PC-9 (cell line): ENCODE measurements around the gene SORBS1. TPM values are rescaled to one million over a fixed set of nuclear protein-coding genes. Genes with fewer than 3 reads are reported as not detected.

Experiments
- BruUV-seq: library from RNA; stranded (reverse); fragments of 400-500 nt; replicated peaks from 2 replicates; lab custom pipeline; 2021; lab: Mats Ljungman, UMichigan
- CTCF ChIA-PET: fragments of 300-600 bp; sonication (Branson Sonifier 250); formaldehyde crosslinking; loops from one replicate; lab custom pipeline; 2022; ENCODE audit warnings: antibody characterized with exemption; lab: Charles Lee
- POLR2A ChIA-PET: fragments of 300-600 bp; sonication (Branson Sonifier 250); formaldehyde crosslinking; loops from one replicate; lab custom pipeline; 2022; ENCODE audit warnings: antibody characterized with exemption; ENCODE audit not compliant: unreplicated experiment; lab: Charles Lee
- DNase-seq, 2 experiments: peaks; one replicate each; pipeline versions ENCODE4 v3.0.0 to v3.0.0-alpha.2; 2015 to 2022; ENCODE audit warnings: mixed read lengths in 1 of 2
- H2AFZ ChIP-seq: fragments of 200-600 bp; sonication (generic); 2 replicates; pipeline ENCODE4 v1.8.1; 2017; ENCODE audit warnings: antibody characterized with exemption
- H3F3A ChIP-seq: fragments of 200-600 bp; sonication (generic); 2 replicates; pipeline ENCODE4 v1.8.1; 2017; ENCODE audit warnings: antibody characterized with exemption, mild to moderate bottlenecking, low read depth; ENCODE audit not compliant: insufficient read depth
- H3K27ac ChIP-seq: fragments of 200-600 bp; sonication (generic); 2 replicates; pipeline ENCODE4 v1.6.1; 2016; ENCODE audit warnings: mixed run types
- H3K27me3 ChIP-seq: fragments of 200-600 bp; sonication (generic); 2 replicates; pipeline ENCODE4 v1.6.1; 2016; ENCODE audit warnings: low read depth, mixed run types; ENCODE audit not compliant: insufficient read depth
- H3K36me3 ChIP-seq: fragments of 200-600 bp; sonication (generic); 2 replicates; pipeline ENCODE4 v1.6.1; 2016; ENCODE audit warnings: low read depth, mixed run types
- H3K4me1 ChIP-seq: fragments of 200-600 bp; sonication (generic); replicated peaks from 2 replicates; pipeline ENCODE4 v1.6.1; 2016; ENCODE audit warnings: mixed run types; ENCODE audit not compliant: insufficient read depth
- H3K4me2 ChIP-seq: fragments of 200-600 bp; sonication (generic); 2 replicates; pipeline ENCODE4 v1.6.1; 2017; ENCODE audit warnings: mixed run types
- H3K4me3 ChIP-seq: fragments of 200-600 bp; sonication (generic); 2 replicates; pipeline ENCODE4 v1.6.1; 2016; ENCODE audit warnings: mixed run types
- H3K79me2 ChIP-seq: fragments of 200-600 bp; sonication (generic); 2 replicates; pipeline ENCODE4 v1.6.1; 2017; ENCODE audit warnings: low read depth, mixed run types
- H3K9me2 ChIP-seq: fragments of 200-600 bp; sonication (generic); 2 replicates; pipeline ENCODE4 v1.8.1; 2017; ENCODE audit warnings: mild to moderate bottlenecking; ENCODE audit not compliant: insufficient read depth
- H3K9me3 ChIP-seq: fragments of 200-600 bp; sonication (generic); 2 replicates; pipeline ENCODE4 v1.8.1; 2016; ENCODE audit warnings: low read depth; ENCODE audit not compliant: insufficient read depth
- H4K20me1 ChIP-seq: fragments of 200-600 bp; sonication (generic); 2 replicates; pipeline ENCODE4 v1.8.1; 2017; ENCODE audit not compliant: insufficient read depth
- CTCF ChIP-seq: fragments of 200-600 bp; sonication (generic); conservative IDR thresholded peaks from 2 replicates; pipeline ENCODE4 v1.6.1; 2017; ENCODE audit warnings: mixed run types, antibody characterized with exemption, mild to moderate bottlenecking, moderate library complexity
- EZH2 ChIP-seq: fragments of 200-600 bp; sonication (generic); IDR thresholded peaks from 2 replicates; pipeline ENCODE4 v1.8.0; 2017; ENCODE audit warnings: antibody characterized with exemption, low read depth
- intact Hi-C: fragments of 100-400 bp; cut with micrococcal nuclease; formaldehyde crosslinking; loops from one replicate; pipeline ENCODE4 v1.10.0; 2022; ENCODE audit not compliant: unreplicated experiment
- total RNA-seq: library from RNA; stranded (reverse); gene quantifications from 2 replicates; pipeline ENCODE4 v1.2.3, GENCODE V29; 2021

SORBS1 gene
- total RNA-seq, 1 experiment from 2014 or later = 5.0 TPM

- intact Hi-C loops = no loop called here
- no peak overlapping the region for H3K27ac ChIP-seq
Measured at GRCh38 chr10:95518455-95519452, 42.4 kb downstream of the SORBS1 start.

GRCh38 chr10:95517536-95518454, 43.4 kb downstream of the SORBS1 start:
- ChIA-PET CTCF (no interaction called here), POLR2A (no interaction called here)
- H3K4me1 ChIP-seq = peaks cover 9% of the 10 kb centered on the region; the same call in 1 of the 2 replicates
- BruUV-seq = no TSS peak
- no peaks in the 10 kb centered on the region for H3K36me3 ChIP-seq
- no peak overlapping the region for H3K4me3 ChIP-seq
- H2AFZ ChIP-seq = no peak overlapping the region
- no peak for TF ChIP-seq EZH2
- no peak for TF ChIP-seq CTCF
- no peak overlapping the region for H3K27ac ChIP-seq
- H3K27me3 ChIP-seq = no peaks in the 10 kb centered on the region
- peak; percentile 8 to 73 for DNase-seq
- no peaks in the 10 kb centered on the region for H3K9me2 ChIP-seq
- no peaks in the 10 kb centered on the region for H3K79me2 ChIP-seq
- intact Hi-C loops = no loop called here
- H3K9me3 ChIP-seq = no peaks in the 10 kb centered on the region
- H3K4me2 ChIP-seq = peak overlapping the region; percentile 30
- H4K20me1 ChIP-seq = no peaks in the 10 kb centered on the region
- peaks cover 7% of the 10 kb centered on the region; the same call in 1 of the 2 replicates for H3F3A ChIP-seq

More at GRCh38 chr10:95518455-95519452, 42.4 kb downstream of the SORBS1 start:
- H3K79me2 ChIP-seq = no peaks in the 10 kb centered on the region
- no peaks in the 10 kb centered on the region for H3K9me3 ChIP-seq
- no peaks in the 10 kb centered on the region for H3K27me3 ChIP-seq
- H3K9me2 ChIP-seq = no peaks in the 10 kb centered on the region
- H2AFZ ChIP-seq = no peak overlapping the region
- ChIA-PET CTCF (no interaction called here), POLR2A (no interaction called here)
- H3K4me3 ChIP-seq = no peak overlapping the region
- TF ChIP-seq EZH2 (no peak), CTCF (no peak)
- no peaks in the 10 kb centered on the region for H4K20me1 ChIP-seq
- no peak for DNase-seq
- no peaks in the 10 kb centered on the region for H3K36me3 ChIP-seq
- no TSS peak for BruUV-seq
- H3K4me2 ChIP-seq = no peak overlapping the region
- H3F3A ChIP-seq = peaks cover 7% of the 10 kb centered on the region; the same call in 1 of the 2 replicates
- peaks cover 9% of the 10 kb centered on the region; the same call in 1 of the 2 replicates for H3K4me1 ChIP-seq

GRCh38 chr10:95516774-95517373, 44.3 kb downstream of the SORBS1 start:
- Histone ChIP-seq H3K36me3 (no peaks in the 10 kb centered on the region), H3K4me3 (no peak overlapping the region), H3K4me2 (no peak overlapping the region), H2AFZ (no peak overlapping the region), H3K9me2 (no peaks in the 10 kb centered on the region), H3K9me3 (no peaks in the 10 kb centered on the region), H3K4me1 (peaks cover 9% of the 10 kb centered on the region; the same call in 1 of the 2 replicates), H3F3A (peaks cover 7% of the 10 kb centered on the region; the same call in 1 of the 2 replicates), H3K27ac (no peak overlapping the region), H3K27me3 (no peaks in the 10 kb centered on the region), H4K20me1 (no peaks in the 10 kb centered on the region), H3K79me2 (no peaks in the 10 kb centered on the region)
- TF ChIP-seq EZH2 (no peak), CTCF (no peak)
- POLR2A ChIA-PET = no interaction called here
- no peak for DNase-seq
- no TSS peak for BruUV-seq
- CTCF ChIA-PET = no interaction called here
- intact Hi-C loops = no loop called here
